Stimulated activated CD8-positive, alpha-beta memory T cell treated with anti-CD3 and anti-CD28 coated beads, Interleukin-7, amount 100 ng/mL, for 48 hours (primary cell): ENCODE results near the gene MME.

Source experiments
- DNase-seq, 2 donors: peaks; one replicate each; pipeline ENCODE4 v3.0.0-alpha.2; 2020; ENCODE audit warnings: low read depth in 1 of 2; ENCODE audit errors: extremely low read depth in 1 of 2

Gene MME

DNA sequence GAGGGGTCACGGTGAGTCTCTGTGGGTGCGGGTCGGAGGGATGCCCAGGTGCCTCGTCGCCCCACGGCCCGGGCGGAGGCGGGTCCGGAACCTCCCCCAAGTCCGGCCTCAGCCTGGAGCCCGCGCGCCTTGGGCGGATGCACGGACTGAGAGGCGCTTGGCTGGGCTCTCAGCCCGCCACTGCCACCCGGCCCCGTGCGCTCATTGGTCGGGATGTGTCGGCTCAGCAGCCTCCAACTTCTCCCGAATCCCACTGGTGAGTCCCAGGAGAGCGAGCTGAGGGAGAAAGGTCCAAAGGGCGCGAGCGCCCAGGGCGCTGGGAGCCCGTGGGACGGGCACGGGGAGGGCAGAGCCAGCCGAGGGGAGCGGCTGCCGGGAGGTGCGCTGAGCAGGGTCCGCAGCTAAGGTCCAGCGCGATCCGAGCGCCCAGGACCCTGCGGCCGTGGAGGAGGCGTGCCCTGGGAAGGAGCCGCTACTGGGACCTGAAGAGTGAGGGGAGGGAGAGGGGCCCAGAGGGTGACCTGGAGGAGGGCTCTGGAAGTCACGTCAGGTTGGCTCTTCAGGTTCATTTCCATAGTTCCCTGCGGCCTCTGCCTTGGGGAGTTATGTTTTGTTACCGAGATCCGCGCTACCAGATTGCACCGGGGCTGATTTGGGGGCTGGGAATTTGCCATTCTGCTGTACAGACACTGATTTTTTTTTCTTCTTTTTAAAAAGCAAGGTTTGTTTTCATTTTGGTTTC lies at the start of gene MME:
Gene MME (plus strand): TSS at position 574 of the 742 bp plus-strand sequence. CDS start 3,849 bp downstream, outside the sequence.
- no peak for DNase-seq

DNA sequence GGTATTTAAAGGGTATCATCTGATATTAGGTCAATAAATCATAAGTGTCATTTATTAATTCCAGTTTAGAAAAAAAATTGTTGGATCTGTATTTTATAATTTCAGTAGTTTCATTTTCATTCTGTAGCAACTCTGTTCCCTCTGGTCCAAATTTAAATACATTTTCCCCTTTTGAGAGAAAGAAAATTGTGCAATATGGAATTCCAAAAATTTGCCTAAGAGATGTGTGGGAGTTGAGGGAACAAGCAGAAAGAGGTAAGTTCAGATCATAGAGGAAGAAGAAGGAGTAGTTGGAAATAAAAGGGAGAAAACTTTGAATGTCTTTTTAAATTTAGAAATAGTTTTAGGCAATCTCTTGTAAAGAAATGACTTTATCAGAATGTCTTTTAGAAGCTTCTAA lies 48.9 kb upstream of the MME start:
- no peak for DNase-seq

DNA sequence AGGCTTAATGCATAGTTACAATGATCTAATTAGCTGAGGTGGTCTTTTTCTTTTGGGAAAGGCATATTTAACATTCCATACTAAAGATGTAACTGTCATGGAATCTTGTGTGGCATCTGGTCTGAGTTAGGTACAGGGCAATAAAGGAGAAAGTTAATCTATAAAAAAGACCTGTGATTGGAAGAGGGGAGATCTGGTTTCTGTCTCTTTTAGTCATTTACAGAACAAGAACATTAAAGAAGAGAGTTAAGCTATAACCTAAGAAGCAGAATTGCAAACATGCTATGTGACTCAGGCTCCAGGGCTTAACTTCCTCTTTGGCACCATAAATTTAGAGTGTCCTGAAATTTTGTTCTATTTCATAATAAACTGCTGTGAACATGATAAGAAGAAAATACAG lies 47.2 kb upstream of the MME start:
- DNase-seq = no peak

DNA sequence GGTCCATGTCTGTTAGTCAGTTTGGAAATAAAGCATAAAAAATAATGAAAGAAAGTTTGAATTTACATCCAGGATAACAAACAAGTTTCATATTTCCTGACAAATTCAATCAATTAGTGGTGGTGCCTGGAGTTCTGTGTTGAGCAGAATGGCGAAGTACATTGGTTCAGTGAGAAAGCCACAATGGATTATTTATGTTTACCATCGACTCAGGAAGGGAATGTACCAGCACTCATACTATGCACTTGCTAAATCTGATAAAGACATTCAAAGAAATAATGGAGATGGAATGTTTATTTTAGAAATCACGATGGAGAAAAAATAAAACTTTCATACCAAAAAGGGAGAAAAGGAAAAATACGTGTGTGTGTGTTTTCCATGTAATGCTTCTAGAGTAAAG lies 45.3 kb upstream of the MME start:
- DNase-seq = no peak

DNA sequence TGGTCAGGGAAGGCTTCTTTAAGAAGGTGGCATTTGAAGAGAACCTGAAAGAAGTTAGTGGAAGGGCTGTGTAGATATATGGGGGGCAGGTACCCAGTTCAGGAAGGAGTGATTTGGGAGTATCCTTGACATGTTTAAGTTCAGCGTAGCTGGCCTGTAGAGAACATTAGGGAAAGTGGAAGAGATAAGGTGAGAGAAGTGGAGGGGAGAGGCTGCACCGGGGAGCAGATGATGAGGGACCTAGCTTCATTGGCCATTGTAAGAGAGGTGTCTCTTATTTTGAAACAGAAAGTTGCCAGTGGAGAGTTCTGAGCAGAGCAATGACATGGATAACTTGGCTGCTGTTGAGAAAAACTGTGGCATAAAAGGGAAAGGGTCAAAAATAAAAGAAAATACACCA lies 44.6 kb upstream of the MME start:
- DNase-seq = no peak

DNA sequence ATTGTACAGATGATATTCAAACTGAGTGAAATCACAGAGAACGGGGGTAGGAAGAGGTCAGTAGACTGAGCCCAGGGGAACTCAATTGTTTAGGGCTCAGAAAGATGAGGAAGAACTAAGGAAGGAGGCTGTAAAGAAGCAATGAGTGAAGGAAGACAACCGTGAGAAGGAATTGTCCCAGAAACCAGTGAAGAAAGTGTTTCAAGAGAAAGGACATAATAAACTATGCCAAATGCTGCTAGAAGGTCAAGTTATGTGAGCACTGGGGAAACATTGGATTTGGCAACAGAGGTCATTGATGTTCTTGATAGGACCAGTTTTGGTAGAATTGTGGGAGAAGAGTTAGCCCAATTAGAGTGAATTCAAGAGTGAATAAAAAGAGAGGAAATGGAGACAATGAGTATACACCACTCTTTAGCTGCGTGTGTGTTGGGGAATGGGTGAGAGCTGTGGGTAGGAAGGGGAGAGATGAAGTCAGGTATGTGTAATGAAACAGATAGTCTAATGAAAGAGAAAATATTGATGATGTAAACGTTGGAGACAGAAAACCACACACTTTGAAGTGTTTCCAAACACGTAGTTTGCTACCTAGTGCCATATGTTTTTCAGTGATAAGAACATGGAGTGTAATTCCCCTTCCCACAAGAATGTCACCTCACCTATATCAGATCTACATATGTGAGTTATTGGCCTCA lies 42.5 kb upstream of the MME start:
- no peak for DNase-seq

DNA sequence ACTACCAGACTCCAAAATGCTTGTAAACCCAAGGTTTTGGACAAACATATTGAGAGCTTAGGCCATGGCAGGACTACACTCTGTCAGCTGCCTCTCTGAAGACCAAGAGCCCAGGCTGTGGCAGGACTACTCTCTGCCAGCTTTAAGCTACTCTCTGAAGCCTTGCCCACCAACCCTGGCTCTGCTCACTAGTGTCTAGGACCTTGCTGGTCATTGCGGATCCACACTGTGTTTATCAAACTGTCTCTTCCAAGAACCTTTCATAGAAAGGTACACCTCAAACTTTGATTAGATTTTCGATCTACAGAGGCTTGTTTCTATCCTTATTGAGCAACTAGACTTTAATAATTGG lies 41.9 kb upstream of the MME start:
- no peak for DNase-seq

DNA sequence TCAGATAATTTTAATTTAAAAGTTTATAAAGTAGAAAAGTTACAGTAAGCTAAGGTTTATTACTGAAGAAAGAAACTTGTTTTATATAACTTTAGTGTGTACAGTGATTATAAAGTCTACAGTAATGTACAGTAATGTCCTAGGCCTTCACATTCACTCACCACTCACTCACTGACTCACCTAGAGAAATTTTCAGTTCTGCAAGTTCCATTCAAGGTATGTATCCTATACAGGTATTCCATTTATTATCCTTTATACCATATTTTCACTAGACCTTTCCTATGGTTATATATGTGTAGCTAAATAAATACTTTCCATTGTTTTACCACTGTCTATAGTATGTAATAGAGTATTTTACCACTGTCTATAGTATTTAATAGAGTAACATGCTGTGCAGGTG lies 33.2 kb upstream of the MME start:
- no peak for DNase-seq

DNA sequence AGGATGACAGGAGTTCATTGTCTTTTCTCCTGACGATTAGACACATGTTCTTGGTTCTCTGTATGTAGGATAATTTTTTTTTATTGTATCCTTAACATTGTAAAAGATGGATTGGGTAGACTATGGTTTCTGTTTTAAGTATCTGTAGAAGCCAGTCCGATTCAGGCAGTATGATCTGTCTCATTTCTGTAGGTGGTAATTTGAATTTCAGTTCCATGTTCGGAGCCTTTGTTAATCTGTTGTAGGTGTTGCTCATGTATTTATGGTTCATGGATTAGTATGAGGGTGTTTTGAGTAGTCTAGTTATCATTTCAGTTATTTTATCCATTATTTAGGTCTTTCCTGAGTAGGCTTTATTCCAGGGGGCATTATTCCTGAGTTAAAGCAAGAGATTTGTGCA lies 32.4 kb upstream of the MME start:
- no peak for DNase-seq

DNA sequence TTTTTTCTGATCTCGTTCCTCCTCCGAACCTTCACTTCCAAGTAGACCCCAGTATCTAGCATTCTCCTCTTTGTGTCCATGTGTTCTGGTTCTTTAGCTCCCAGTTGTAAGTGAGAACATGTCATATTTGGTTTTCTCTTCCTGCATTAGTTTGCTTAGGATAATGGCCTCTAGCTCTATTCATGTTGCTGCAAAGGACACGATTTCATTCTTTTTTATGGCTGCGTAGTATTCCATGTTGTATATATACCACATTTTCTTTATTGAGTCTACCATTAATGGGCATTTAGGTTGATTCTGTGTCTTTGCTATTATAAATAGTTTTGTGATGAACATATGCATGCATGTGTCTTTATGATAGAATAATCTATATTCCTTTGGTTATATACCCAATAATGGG lies 30.2 kb upstream of the MME start:
- no peak for DNase-seq

DNA sequence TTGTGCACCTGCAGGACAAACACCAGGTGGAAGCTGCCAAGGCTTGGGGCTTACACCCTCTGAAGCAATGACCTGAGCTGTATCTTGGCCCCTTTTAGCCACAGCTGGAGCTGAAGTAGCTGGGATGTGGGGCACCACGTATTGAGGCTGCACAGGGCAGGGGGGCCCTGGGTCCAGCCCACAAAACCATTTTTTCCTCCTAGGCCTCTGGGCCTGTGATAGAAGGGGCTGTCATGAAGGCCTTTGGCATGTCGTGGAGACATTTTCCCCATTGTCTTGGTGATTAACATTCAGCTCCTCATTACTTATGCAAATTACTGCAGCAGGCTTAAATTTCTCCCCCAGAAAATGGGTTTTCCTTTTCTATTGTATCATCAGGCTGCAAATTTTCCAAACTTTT lies 27.6 kb upstream of the MME start:
- DNase-seq = no peak

DNA sequence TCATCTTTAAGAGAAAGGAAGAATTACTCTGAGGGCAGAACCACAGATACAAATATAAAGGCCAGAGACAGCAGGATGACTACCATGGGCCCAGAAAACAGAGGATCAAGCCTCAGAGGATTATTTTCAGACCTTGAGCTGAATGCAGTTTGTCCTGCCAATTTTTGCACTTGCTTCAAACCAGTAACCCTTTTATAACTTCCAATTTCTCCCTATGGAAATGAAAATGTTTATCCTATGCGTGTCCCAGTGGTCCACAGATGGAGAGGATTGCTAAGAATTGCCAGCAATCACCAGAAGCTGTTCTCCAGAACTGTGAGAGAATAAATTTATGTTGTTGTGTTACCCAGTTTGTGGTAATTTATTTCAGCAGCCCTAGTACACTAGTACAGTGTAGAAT lies 26.4 kb upstream of the MME start:
- no peak for DNase-seq

DNA sequence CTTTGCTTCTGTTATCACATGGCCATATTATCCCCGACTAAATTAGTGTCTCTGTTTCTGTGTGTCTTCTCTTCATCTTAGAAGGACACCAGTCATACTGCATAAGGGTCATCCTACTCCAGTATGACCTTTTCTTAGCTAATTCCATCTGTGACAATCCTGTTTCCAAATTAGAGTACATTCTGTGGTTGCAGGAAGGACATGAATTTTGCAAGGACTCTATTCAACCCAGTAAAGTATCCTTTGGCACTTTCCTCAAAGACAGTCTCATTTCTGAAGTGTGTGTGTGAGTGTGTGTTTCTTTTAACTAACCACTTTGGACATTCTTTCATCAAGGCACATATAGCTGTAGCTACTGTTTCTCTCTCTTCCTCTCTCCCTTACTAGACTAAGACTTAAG lies 15.2 kb upstream of the MME start:
- no peak for DNase-seq

DNA sequence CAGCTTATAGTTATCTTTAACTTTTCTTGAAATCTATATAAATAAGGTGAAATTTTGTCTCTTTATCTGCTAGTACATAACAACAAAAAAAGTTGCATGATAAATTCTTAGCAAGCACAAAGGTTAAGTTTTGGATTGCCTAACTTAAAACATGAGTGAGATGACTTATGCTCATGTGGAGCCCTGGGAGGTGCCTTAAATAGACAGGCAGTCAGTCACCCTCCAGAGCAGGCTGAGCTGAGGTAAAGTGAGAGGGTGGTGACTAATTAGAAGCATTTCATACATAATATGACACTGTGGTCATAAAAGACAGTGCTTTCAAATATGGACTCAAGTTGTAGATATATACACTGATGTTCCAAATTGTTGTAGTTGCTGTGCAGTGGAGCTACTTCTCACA lies 14.6 kb upstream of the MME start:
- no peak for DNase-seq

DNA sequence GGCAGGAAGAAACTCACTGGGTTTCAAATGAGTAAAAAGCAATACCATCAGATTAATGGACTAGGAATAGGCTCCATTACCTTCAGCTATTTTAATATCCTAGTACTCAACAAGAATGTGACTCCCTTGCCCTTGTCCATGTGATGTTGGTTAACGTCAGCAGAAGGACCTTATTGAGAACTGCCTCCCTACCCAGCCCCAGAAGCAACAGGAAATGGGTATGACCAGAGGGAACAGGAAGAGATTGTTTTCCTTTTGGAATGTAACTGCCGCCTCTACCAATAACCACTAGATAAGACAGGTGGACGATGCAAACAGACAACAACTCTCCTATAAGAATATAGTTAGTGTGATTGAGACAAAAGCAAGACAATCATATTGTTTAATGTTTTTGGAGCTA lies 10.4 kb upstream of the MME start:
- DNase-seq = no peak

DNA sequence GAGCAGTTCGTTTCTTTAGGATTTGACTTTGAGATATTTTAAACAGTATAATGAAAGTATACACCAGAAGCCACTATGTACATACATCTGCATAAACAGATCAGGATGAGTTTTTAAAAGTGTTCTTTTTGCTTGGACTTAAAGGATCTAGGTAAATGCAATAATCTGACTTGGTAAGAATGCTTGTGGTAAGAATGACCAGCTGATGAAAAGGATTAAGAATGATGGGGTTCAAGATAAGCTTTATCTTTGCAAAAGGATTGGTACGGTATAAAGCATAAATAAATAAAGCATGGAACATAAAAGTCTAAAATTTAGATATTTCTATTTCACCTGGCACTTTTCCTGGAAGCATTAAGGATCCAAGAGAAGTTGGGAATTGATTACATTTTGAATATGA lies 9.8 kb upstream of the MME start:
- DNase-seq = no peak

DNA sequence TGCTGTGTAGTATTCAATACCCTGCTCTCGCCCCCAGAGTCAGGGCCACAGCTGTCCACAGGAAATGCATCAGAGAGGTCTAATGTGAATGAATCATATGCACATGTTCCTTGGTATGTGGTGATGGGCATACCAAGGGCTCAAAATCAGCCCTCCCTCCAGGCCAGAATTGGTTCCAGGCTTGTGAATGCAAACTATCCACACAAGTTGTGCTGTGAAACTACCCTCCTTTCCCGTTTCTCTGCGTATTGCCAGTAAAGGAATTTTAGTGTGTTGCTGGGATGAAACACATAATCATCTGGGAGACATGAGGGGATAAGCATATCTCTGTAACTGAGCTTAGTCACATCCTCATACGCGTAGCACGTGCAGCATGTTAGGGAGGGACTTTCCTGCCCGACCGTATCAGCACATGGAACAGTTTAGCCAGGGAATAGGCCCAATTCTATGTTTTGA lies 9.2 kb upstream of the MME start:
- no peak for DNase-seq

DNA sequence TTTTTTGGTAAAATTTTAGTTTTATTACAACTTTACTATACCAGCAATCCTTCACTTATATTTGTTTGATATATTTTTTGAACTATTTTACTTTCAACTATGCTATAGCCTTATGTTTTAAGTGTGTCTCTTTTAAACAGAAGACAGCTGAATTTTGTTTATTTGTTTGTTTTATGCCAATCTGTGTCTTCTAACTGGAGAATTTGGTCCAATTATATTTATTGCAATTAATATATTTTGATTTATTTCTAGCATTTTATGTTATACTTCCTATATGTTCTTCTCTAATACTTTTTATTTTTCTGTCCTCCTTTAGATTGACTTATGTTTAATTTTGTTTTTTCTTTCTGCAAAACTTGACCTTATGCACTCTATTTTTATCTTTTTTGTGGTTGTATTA lies 4.9 kb upstream of the MME start:
- DNase-seq = no peak

DNA sequence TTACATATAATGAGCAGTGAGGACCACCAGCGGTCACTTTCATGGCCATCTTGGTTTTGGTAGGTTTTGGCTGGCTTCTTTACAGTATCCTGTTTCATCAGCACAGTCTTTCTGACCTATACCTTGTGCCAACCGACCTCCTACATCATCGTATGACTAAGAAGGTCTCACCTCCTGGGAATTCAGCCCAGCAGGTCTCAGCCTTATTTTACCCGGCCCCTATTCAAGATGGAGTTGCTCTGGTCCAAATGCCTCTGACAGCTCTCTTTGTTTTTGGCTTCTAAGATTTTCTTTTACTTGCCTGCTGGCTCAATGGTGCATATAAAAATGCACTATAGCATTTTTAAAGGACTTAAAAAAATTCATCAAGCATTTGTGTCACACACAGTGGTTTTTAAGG lies 3.2 kb upstream of the MME start:
- no peak for DNase-seq

DNA sequence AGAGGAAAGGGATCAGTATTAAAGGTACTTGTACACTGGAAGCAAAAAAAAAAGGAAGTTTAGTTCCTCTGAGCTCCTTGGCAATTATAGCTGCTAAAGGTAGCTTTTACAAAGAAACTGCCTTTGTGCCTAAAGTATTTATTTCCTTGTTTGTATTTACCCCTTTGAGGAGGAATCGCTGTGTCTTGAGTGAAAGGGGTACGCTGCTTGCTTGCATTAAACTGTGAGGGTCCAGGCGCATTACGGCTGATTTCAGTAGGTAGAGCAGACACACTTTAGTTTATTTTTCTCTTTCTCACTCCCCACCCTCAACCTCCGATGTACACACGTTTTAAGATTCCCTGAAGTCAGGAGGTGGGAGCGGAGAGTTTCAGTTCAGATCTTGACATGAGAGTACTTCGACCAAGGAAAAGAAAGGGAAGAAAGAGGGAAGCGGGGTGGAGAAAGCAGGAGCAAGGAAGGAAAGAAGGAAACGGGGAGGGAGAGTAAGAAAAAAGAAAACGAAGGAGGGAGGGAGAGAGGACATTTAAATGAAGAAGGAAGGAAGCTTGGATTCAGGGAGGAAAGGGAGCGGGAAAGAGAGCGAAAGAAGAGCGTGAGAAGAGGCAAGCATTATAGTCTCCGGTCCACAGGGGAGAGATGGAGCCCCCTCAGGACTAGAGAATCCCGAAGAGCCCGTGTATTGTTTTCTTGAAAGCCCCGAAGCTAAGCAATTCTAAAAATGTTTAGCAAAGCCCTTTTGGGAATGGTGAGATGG lies 1.2 kb upstream of the MME start:
- DNase-seq = no peak

DNA sequence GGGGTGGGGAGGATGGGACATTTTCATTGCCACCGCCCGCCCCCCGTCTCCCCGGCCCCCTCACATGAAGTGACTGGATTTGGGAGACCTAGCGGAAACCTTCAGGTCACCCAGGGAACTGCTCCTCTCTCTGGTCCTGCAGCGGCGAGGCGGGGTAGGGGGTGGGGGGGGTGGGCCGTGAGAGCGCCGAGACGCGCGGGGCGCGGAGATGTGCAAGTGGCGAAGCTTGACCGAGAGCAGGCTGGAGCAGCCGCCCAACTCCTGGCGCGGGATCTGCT lies 712 bp upstream of the MME start:
- no peak for DNase-seq

DNA sequence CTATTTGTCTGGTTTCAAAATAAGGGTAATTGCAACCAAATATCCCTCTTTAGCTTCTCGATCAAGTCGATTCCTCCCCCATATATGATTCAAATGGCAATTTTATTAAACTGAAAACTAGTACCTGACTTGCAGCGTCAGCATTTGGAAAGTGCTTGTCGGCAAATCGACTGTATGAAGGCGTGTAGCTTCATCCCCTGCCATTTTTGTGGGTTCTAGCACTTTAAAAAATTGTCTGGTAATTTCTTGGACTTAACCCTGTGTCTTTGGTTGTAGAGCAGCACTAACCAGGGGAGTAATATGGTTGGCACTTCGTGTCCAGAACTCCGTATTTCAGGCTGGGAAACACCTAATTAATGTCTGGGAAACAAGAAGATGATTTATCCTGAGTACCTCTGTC lies 573 bp downstream of the MME start:
- no peak for DNase-seq
